DMS153 (cell line): Measurements from ENCODE around the gene CFL1.
"Not testable (repeated sequence)": the region's sequence is repeated elsewhere in the genome, so short reads cannot be mapped to it uniquely, and the experiment has no call there.

Source experiments
- DNase-seq: peaks from one replicate; lab custom pipeline; 2025; lab: John Stamatoyannopoulos, UW

CFL1 gene

GRCh38 chr11:65857853-65858680 is at the start of gene CFL1:
TSS of gene CFL1 (minus strand) at chr11:65858180. CDS start at chr11:65858099, 81 bp downstream.
- DNase-seq: peak; percentile 97

DNA sequence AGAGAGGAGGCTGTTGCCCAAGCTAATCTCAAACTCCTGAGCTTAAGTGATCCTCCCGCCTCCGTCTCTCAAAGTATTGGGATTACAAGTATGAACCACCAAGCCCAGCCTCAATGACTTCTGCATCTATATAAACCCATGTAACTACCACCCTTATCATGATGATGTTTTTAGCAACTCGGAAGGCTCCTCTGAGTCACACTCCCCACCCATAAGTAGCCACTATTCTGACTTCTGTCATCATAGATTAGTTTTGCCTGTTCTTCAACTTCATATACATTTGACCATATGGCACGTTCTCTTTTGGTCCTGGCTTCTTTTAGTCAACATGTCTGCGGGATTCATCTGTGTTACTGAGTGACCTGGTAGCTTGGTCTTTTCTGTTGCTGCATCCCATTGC is 48.6 kb upstream of the CFL1 start:
- no peak for DNase-seq

DNA sequence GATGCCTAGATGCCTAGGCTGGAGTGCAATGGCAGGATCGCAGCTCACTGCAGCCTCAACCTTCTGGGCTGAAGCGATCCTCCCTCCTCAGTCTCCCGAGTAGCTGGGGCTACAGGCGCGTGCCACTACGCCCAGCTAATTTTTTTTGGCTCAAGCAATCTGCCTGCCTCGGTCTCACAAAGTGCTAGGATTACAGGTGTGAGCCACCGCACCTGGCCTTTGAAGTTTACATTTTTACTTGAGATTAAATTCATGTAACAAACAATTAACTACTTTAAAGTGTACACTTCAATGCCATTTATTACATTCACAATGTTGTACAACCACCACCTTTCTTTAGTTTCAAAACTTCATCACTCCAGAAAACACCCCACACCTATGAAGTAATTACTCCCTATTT is 45.7 kb upstream of the CFL1 start:
- DNase-seq: no peak

GRCh38 chr11:65903068-65903481 is 45.1 kb upstream of the CFL1 start:
- DNase-seq: no peak

GRCh38 chr11:65900899-65901180 is 42.9 kb upstream of the CFL1 start:
- no peak for DNase-seq

DNA sequence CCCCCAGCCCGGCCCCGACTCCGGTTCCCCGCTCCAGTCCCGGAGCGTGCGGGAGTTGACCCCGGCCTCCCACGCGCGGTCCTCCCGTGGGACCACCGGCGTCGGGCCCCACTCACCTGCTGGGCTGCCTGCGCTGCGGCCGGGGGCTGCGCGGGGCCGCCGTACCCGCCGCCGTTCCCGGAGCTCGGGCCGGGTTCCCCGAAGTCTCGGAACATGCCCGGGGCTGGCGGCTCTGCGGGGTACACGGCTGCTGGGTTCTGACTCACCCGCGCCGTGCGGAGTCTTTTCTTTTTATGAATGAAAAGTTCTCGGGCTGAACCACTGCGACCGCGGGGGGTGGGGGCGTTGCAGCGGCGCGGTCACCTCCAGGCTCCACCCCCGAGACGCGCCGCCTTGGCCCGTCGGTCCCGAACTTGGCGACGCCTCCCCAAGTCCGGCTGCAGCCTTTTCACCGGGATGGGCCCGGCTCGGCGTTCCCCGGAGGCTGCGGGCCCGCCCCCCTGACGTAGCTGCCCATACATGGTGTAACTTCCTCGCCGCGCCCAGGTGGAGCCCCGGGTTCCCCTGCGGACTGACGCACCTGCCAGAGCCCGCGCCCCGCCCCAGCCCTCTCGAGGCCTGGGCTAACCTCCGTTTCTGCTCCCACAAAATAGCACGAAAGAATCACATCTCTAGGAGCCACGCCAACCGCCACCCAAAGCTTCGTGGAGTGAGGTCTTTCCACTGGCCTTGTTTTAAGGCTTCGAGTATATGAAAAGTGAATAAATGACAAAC is 42.3 kb upstream of the CFL1 start, which contains the start of gene FOSL1:
Gene FOSL1 (minus strand): TSS at position 264 of the 774 bp plus-strand sequence. CDS start 49 bp downstream, at position 215.
- DNase-seq: peak; percentile 52

DNA sequence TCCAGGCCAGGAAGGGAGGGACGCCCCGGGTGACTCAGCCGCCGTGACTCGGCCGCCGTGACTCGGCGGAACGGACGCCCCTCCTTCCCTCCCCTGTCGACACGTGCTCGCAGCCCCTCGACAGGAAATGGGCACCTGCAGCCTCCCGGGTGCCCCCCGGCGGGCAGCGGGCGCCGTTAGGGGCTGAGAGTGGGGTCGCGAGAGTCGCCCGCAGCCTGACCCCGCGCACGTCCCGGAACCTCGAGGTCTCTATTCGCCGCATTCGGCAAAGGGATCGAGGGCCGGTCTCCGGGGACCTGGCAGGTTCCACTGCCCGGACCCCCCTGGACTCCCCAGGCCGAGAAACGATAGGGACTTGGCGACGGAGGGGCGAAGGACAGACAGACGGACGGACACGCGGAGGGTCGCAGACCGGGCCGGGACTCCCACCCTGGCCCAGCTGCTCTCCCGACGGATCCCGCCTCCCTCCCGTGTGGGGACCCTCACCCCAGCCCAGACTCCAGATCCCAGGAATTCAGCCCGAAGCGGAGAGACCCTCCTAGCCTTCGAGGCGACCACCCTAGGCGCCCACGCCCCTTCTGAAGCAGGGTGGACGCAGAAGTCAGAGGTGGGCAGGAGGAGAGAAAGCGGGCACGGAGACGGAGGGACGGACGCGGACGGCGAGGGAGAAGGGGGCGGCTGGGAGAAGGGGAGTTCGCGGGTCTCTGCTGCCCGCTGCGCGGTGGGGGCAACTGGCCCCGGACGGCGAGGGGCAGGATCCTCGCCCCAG is 41.6 kb upstream of the CFL1 start:
- DNase-seq: no peak

GRCh38 chr11:65898656-65899355 is 40.8 kb upstream of the CFL1 start:
- DNase-seq: no peak

GRCh38 chr11:65897020-65897471 is 39.1 kb upstream of the CFL1 start:
- no peak for DNase-seq

GRCh38 chr11:65896034-65896999 is 38.3 kb upstream of the CFL1 start:
- DNase-seq: no peak

DNA sequence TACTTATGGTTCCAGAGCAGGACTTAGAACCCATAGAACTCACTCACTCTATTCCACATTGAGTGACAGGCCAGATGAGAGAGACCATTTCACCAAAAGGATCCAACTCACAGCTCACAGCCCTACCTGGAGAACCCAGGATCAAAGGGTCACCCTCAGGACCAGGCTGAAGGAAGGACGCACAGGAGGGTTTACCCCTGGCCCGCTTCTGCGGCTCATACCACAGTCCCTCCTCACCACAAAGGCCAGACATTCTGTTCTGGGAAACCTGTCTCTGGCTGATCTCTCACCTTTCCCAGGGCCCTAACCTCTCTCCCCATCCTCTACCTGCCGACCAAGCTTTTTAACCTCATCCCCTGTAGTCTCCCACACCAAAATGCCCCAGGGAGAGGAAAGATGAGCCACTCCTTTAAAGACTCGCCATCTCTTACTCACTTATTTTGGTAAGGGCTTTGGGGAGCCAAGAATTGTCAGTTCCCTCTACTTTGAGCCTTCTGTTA is 37.6 kb upstream of the CFL1 start:
- no peak for DNase-seq

- no peak for DNase-seq
These were observed 36.1 kb upstream of the CFL1 start for GRCh38 chr11:65894034-65894591.

DNA sequence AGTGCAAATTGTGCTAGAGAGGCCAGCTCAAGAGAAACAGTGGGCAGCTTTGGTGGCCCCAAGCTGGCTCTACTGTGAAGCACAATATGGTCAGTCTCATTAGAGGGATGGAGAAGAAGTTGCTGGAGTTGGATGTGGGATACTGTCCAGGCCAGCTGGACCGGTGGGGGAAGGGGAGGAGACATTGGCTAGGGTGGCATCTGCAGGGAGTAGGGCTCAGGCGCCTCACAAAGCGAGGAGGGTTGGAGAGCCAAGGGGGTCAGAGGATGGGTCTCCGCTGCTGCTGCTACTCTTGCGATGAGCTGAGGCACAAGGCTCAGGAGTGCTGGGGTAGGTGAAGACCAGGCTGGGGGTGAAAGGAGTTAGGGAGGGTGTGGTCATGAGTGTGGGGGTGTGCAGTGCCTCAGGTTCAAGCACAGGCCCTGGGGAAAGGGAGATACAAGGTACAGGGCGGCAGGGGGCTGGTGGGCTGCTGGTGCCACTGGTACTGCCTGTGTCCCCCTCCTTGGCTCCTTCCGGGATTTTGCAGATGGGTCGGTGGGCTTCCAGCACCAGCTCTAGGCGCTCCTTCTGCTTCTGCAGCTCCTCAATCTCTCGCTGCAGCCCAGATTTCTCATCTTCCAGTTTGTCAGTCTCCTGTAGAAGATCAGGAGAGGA is 34.8 kb upstream of the CFL1 start:
- no peak for DNase-seq

- not testable (repeated sequence) for DNase-seq
These were observed 34.2 kb upstream of the CFL1 start for GRCh38 chr11:65892137-65892540.

GRCh38 chr11:65891219-65892136 is 33.5 kb upstream of the CFL1 start:
- no peak for DNase-seq

- DNase-seq: peak; percentile 90
These were observed 32.6 kb upstream of the CFL1 start, which contains the start of gene CCDC85B for GRCh38 chr11:65890324-65891218. TSS of gene CCDC85B (plus strand) at chr11:65890673. CDS start at chr11:65890784, 111 bp downstream.

DNA sequence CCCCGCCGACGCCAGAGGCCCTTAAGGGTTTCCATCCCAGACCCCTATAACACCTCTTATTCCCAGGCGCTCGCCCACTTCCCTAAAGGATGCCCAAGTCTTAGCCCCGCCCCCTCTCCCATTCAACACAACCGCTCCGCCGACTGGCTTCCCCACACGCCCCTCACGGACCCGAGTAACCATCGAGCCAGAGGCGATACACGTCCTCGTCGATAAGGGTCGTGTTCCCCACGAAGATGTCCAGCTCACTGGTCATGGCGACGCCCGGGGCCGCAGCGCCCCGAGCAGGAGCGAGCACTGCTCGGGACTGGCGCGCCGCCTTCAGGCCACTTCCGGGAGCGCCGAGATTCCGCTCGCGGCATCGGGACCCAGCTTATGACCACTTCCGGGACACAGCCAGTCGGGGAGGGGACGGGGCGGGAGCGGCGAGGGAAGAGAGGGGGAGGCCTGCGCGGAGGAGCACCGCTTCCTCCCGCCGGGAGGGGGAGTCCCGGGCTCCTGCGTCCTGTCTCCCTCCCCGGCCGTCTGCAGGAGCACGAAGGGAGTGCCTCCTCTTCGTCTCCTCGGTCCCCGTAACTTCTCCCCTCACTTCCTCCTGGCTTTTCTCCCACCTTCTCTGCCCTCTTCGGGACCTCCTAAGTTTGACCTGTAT is 30.3 kb upstream of the CFL1 start, which contains the start of gene FIBP:
Gene FIBP (minus strand): TSS at position 309 of the 652 bp plus-strand sequence. CDS start 53 bp downstream, at position 256.
- peak; percentile 96 for DNase-seq
